K562 (cell line): Measurements from ENCODE around the gene SGPL1. TPM values are rescaled to one million over a fixed set of nuclear protein-coding genes. Genes with fewer than 3 reads are reported as not detected.

Source experiments
- ATAC-seq: fragments of 200-7000 bp; cut with Tn5 transposase; 3 replicates; pipeline ENCODE4 v1.9.1; 2020; ENCODE audit warnings: moderate library complexity
- BruUV-seq: library from RNA; stranded (reverse); fragments of 400-500 nt; replicated peaks from 2 replicates; lab custom pipeline; 2021; lab: Mats Ljungman, UMichigan
- CTCF ChIA-PET: fragments of 300-600 bp; formaldehyde crosslinking; extraction: SDS; loops from one replicate; lab custom pipeline; 2021; ENCODE audit warnings: low intra/inter-chr PET ratio; lab: Yijun Ruan, JAX
- POLR2A ChIA-PET: fragments of 300-600, 350-650 bp; sonication (Branson Sonifier 250); formaldehyde crosslinking; extraction: SDS; loops from one replicate; lab custom pipeline; 2021; ENCODE audit warnings: antibody characterized with exemption, inconsistent platforms; lab: Yijun Ruan, JAX
- DNase-seq, 4 experiments: peaks; one replicate each; pipeline versions ENCODE4 v3.0.0 to v3.0.0-alpha.2; 2011 to 2018; ENCODE audit warnings: low spot score in 3 of 4, mixed read lengths in 3 of 4; ENCODE audit errors: extremely low read depth in 1 of 4
- FAIRE-seq: peaks from 2 replicates; lab custom pipeline; 2011; peaks lifted over from hg19 to GRCh38; lab: Jason Lieb, UNC
- H2AFZ ChIP-seq: 2 replicates; pipeline ENCODE4 v1.6.0; 2011; ENCODE audit warnings: low read depth, low read length, control low read depth, inconsistent platforms
- H3K27ac ChIP-seq: fragments of 200-600 bp; 3 replicates; pipeline ENCODE4 v1.8.0; 2011; ENCODE audit warnings: low read depth, mild to moderate bottlenecking, control low read depth, inconsistent platforms, low read length, moderate library complexity, mixed read lengths; ENCODE audit errors: extremely low read depth
- H3K27me3 ChIP-seq, 2 experiments: fragments of 300-600 bp in 1 of 2; 2 replicates in 1 of 2; 3 replicates in 1 of 2; pipeline versions ENCODE4 v1.6.0 to v1.8.0; 2011; ENCODE audit warnings: inconsistent platforms in 2 of 2, low read length in 2 of 2, mild to moderate bottlenecking in 1 of 2, mixed read lengths in 1 of 2, moderate library complexity in 1 of 2; ENCODE audit not compliant: control insufficient read depth in 2 of 2, insufficient read depth in 2 of 2
- H3K36me3 ChIP-seq: fragments of 300-600 bp; 3 replicates; pipeline ENCODE4 v1.8.0; 2011; ENCODE audit warnings: mild to moderate bottlenecking, low read length, inconsistent platforms; ENCODE audit not compliant: control insufficient read depth, insufficient read depth
- H3K4me1 ChIP-seq, 2 experiments: fragments of 200-600 bp in 1 of 2; replicated peaks in 1 of 2; 2 replicates in 1 of 2; 3 replicates in 1 of 2; pipeline versions ENCODE4 v1.5.1 to v1.8.0; 2011; ENCODE audit warnings: inconsistent platforms in 2 of 2, low read length in 2 of 2, mild to moderate bottlenecking in 1 of 2, mixed read lengths in 1 of 2, moderate library complexity in 1 of 2; ENCODE audit not compliant: control insufficient read depth in 2 of 2, insufficient read depth in 2 of 2
- H3K4me2 ChIP-seq: 2 replicates; pipeline ENCODE4 v1.6.1; 2011; ENCODE audit warnings: low read length, control low read depth, inconsistent platforms, mixed read lengths; ENCODE audit not compliant: insufficient read depth
- H3K4me3 ChIP-seq: fragments of 200-600 bp; sonication (generic), shearing (Covaris generic); 2 replicates; pipeline ENCODE4 v1.5.1; 2016; ENCODE audit warnings: control low read depth, inconsistent platforms
- H3K79me2 ChIP-seq: fragments of 200-600 bp; 3 replicates; pipeline ENCODE4 v1.8.0; 2011; ENCODE audit warnings: low read length, inconsistent platforms; ENCODE audit not compliant: control insufficient read depth, insufficient read depth
- H3K9ac ChIP-seq, 2 experiments: 2 replicates each; pipeline versions ENCODE4 v1.6.0 to v1.6.1; 2011; ENCODE audit warnings: low read depth in 2 of 2, low read length in 2 of 2, control low read depth in 1 of 2, inconsistent platforms in 1 of 2, mild to moderate bottlenecking in 1 of 2, mixed read lengths in 1 of 2; ENCODE audit not compliant: insufficient read depth in 1 of 2
- H3K9me1 ChIP-seq: one replicate; pipeline ENCODE4 v1.6.0; 2011; ENCODE audit warnings: inconsistent platforms, mild to moderate bottlenecking, low read length, moderate library complexity; ENCODE audit not compliant: control insufficient read depth, insufficient read depth
- H3K9me3 ChIP-seq: replicated peaks from 2 replicates; pipeline ENCODE4 v1.5.1; 2011; ENCODE audit warnings: low read depth, low read length, inconsistent platforms; ENCODE audit not compliant: control insufficient read depth, insufficient read depth
- H4K20me1 ChIP-seq: replicated peaks from 2 replicates; pipeline ENCODE4 v1.6.1; 2011; ENCODE audit warnings: low read length, inconsistent platforms, mixed read lengths; ENCODE audit not compliant: control insufficient read depth, insufficient read depth
- ARID1B ChIP-seq: fragments of 450-650 bp; IDR thresholded peaks from 2 replicates; pipeline ENCODE4 v1.6.1; 2016; ENCODE audit warnings: antibody characterized with exemption, mild to moderate bottlenecking, inconsistent platforms
- BRD9 ChIP-seq: fragments of 450-650 bp; IDR thresholded peaks from 2 replicates; pipeline ENCODE4 v1.6.1; 2018; ENCODE audit warnings: low read depth; ENCODE audit not compliant: partially characterized antibody
- CCNT2 ChIP-seq: IDR thresholded peaks from 2 replicates; pipeline ENCODE4 v1.6.1; 2011; ENCODE audit warnings: borderline replicate concordance, low read depth, mild to moderate bottlenecking, moderate library complexity, mixed read lengths, low read length; ENCODE audit not compliant: insufficient read length; ENCODE audit errors: extremely low read depth
- GABPA ChIP-seq: fragments of 200-800 bp; sonication (Bioruptor generic); conservative IDR thresholded peaks from 2 replicates; pipeline ENCODE4 v1.6.1; 2016; ENCODE audit warnings: low read depth, missing genetic modification characterization, missing compliant biosample characterization
- GATA2 ChIP-seq: sonication (generic); formaldehyde crosslinking; IDR thresholded peaks from 2 replicates; pipeline ENCODE4 v1.4.0; 2020; ENCODE audit warnings: mild to moderate bottlenecking, missing genetic modification reagents
- HDAC2 ChIP-seq: fragments of 450-650 bp; IDR thresholded peaks from 2 replicates; pipeline ENCODE4 v1.6.1; 2016; ENCODE audit warnings: mild to moderate bottlenecking
- KAT8 ChIP-seq: fragments of 450-650 bp; IDR thresholded peaks from 2 replicates; pipeline ENCODE4 v1.6.1; 2016; ENCODE audit warnings: low read depth, mild to moderate bottlenecking
- MBD2 ChIP-seq: sonication (generic); IDR thresholded peaks from 2 replicates; pipeline ENCODE4 v1.6.1; 2016; ENCODE audit warnings: low read depth, borderline replicate concordance
- MYC ChIP-seq, 2 experiments: fragments of 250-450 bp in 1 of 2; sonication (Bioruptor Pico) in 1 of 2; IDR thresholded peaks; 2 replicates each; pipeline versions ENCODE4 v1.5.1 to v1.6.1; 2012 to 2021; ENCODE audit warnings: low read depth in 2 of 2, borderline replicate concordance in 1 of 2, improper control_type of control experiment in 1 of 2, low read length in 1 of 2, mild to moderate bottlenecking in 1 of 2, moderate library complexity in 1 of 2
- NR2C2 ChIP-seq, 2 experiments: fragments of 200-800 bp in 1 of 2; sonication (Bioruptor generic) in 1 of 2; sonication (generic) in 1 of 2; formaldehyde crosslinking in 1 of 2; IDR thresholded peaks; 2 replicates each; pipeline versions ENCODE4 v1.6.1 to v1.8.0; 2016 to 2022; ENCODE audit warnings: mild to moderate bottlenecking in 1 of 2, missing compliant biosample characterization in 1 of 2, missing genetic modification characterization in 1 of 2, missing genetic modification reagents in 1 of 2
- RAD21 ChIP-seq, 2 experiments: fragments of 250-450 bp in 1 of 2; fragments of 450-650 bp in 1 of 2; sonication (Bioruptor Pico) in 1 of 2; formaldehyde crosslinking in 1 of 2; IDR thresholded peaks in 1 of 2; conservative IDR thresholded peaks in 1 of 2; 2 replicates each; pipeline versions ENCODE4 v1.4.0 to v1.8.0; 2020 to 2022; ENCODE audit warnings: mild to moderate bottlenecking in 2 of 2, moderate library complexity in 1 of 2
- SAFB ChIP-seq: fragments of 200-400 bp; formaldehyde crosslinking; IDR thresholded peaks from 2 replicates; pipeline ENCODE4 v1.6.1; 2017; ENCODE audit warnings: low read depth, low read length, borderline replicate concordance
- TAF9B ChIP-seq: fragments of 450-650 bp; IDR thresholded peaks from 2 replicates; pipeline ENCODE4 v1.6.1; 2018; ENCODE audit warnings: mild to moderate bottlenecking; ENCODE audit not compliant: partially characterized antibody
- TEAD4 ChIP-seq, 2 experiments: sonication (generic) in 1 of 2; formaldehyde crosslinking in 1 of 2; IDR thresholded peaks; 2 replicates each; pipeline versions ENCODE4 v1.6.1 to v1.8.0; 2012 to 2022; ENCODE audit warnings: borderline replicate concordance in 1 of 2, inconsistent platforms in 1 of 2, low read length in 1 of 2, mild to moderate bottlenecking in 1 of 2, missing genetic modification reagents in 1 of 2
- YY1 ChIP-seq, 3 experiments: IDR thresholded peaks; 2 replicates each; pipeline ENCODE4 v1.6.1; 2011; ENCODE audit warnings: low read length in 2 of 3, mild to moderate bottlenecking in 2 of 3, moderate library complexity in 2 of 3, borderline replicate concordance in 1 of 3, control low read depth in 1 of 3, low read depth in 1 of 3; ENCODE audit not compliant: insufficient read depth in 3 of 3, insufficient replicate concordance in 2 of 3, control insufficient read depth in 1 of 3, insufficient read length in 1 of 3; ENCODE audit errors: extremely low read depth in 1 of 3
- ZBTB1 ChIP-seq: sonication (generic); formaldehyde crosslinking; IDR thresholded peaks from 2 replicates; pipeline ENCODE4 v1.8.1; 2023; ENCODE audit warnings: missing genetic modification reagents, low read depth, mild to moderate bottlenecking, borderline replicate concordance
- ZNF79 ChIP-seq: fragments of 250-450 bp; sonication (Bioruptor Pico); IDR thresholded peaks from 2 replicates; pipeline ENCODE4 v1.4.0; 2020; ENCODE audit warnings: low read depth, mild to moderate bottlenecking, moderate library complexity
- WGBS: fragments of 100-300 bp; shearing (Covaris generic); methylation state at CpG from one replicate; pipeline ENCODE4 v1.1.6; 2016; ENCODE audit warnings: low coverage, mixed read lengths; ENCODE audit not compliant: insufficient coverage; ENCODE audit errors: missing lambda C conversion rate; 5-methylcytosine and 5-hydroxymethylcytosine counted together
- in situ Hi-C: fragments of 300-500 bp; cut with MboI; formaldehyde crosslinking; loops from 4 replicates; pipeline ENCODE4 v1.15.0; 2018; ENCODE audit warnings: inconsistent platforms, mixed read lengths
- intact Hi-C: fragments of 100-400 bp; cut with micrococcal nuclease; formaldehyde crosslinking; loops from 2 replicates; pipeline ENCODE4 v1.14.2; 2022
- polyA plus RNA-seq, 8 experiments: library from polyadenylated mRNA; depleted of rRNA in 4 of 8; stranded (reverse) in 5 of 8; unstranded in 3 of 8; fragments of >200 nt; fragmentation: Nextera tagmentation in 2 of 8; fragmentation: Illumina TruSeq in 1 of 8; extraction: Ambion mirVana in 2 of 8; extraction: Trizol in 1 of 8; gene quantifications; 2 replicates each; pipeline versions ENCODE4 v1.2.1 to v1.2.3, GENCODE V29; 2011 to 2014; ENCODE audit warnings: inconsistent platforms in 1 of 8, missing spikeins in 1 of 8
- total RNA-seq, 7 experiments: library from RNA; depleted of rRNA in 6 of 7; stranded (reverse); fragments of >200 nt in 6 of 7; fragmentation: Illumina TruSeq in 2 of 7; extraction: Trizol in 2 of 7; gene quantifications; 2 replicates each; pipeline versions ENCODE4 v1.2.1 to v1.2.3, GENCODE V29; 2011 to 2021; ENCODE audit warnings: low replicate concordance in 1 of 7

SGPL1 gene
- total and polyA plus RNA-seq, 9 of the 15 experiments (the other 6 are each of a cell fraction or from before 2014, with no cell fraction given), result 6.0 to 18.0 (median 8.7) TPM

- POLR2A ChIA-PET, result interaction anchor here (0.8 kb wide), 1 partner anchor 27 kb away, joined by 3 read pairs; no protein-coding TSS in a partner anchor
- Histone ChIP-seq H3K27ac (no peak overlapping the region), H3K9ac (no peak overlapping the region), H3K79me2 (no peaks in the 10 kb centered on the region), H3K9me3 (no peaks in the 10 kb centered on the region; the same call in 1 of the 2 replicates), H3K4me3 (no peak overlapping the region), H3K36me3 (peaks cover 3% of the 10 kb centered on the region; the same call in 1 of the 3 replicates), H3K9me1 (no peaks in the 10 kb centered on the region), H2AFZ (no peak overlapping the region), H3K4me2 (no peak overlapping the region), H4K20me1 (no peaks in the 10 kb centered on the region), H3K4me1 (peaks cover 0 to 18% of the 10 kb centered on the region in 2 experiments; a peak in 2 of 5 replicates), H3K27me3 (no peaks in the 10 kb centered on the region)
- BruUV-seq, result no TSS peak
- no peak for DNase-seq
- FAIRE-seq, result no peak
- intact Hi-C loops (no loop called here), in situ Hi-C loops (no loop called here)
- CTCF ChIA-PET, result no interaction called here
- 32% methylated on average over 2 of the region's 2 CpGs for WGBS
- TF ChIP-seq TAF9B, result no peak
- TF ChIP-seq GABPA, result 0 out of 2 replicates have a peak, but pooled peaks have one; percentile 30
- no peak for TF ChIP-seq ZBTB1 (CRISPR knock-in tag)
- no peak for TF ChIP-seq CCNT2
- no peak for TF ChIP-seq SAFB
- no peak for TF ChIP-seq ARID1B
- peak; percentile 53; the same call in 1 of the 2 replicates for TF ChIP-seq TEAD4 (IDR thresholded peaks at IDR 0.05; ENCODE audit: low read length)
- no peak for TF ChIP-seq TEAD4 (CRISPR knock-in tag; IDR thresholded peaks at IDR 0.05; ENCODE audit: borderline replicate concordance)
- TF ChIP-seq MBD2, result no peak
- TF ChIP-seq ZNF79, result peak; percentile 89
- TF ChIP-seq MYC (IDR thresholded peaks at IDR 0.05; ENCODE audit: low read depth, low read length), result no peak
- no peak for TF ChIP-seq MYC (CRISPR knock-in tag; IDR thresholded peaks at IDR 0.05; ENCODE audit: borderline replicate concordance, low read depth)
- TF ChIP-seq GATA2 (CRISPR knock-in tag), result 0 out of 2 replicates have a peak, but pooled peaks have one; percentile 14
- peak in 1 of 2 experiments; percentile 16; a peak in 1 of 4 replicates for TF ChIP-seq RAD21 (CRISPR knock-in tag; conservative IDR thresholded peaks at IDR 0.05 in 1 of 2, IDR thresholded peaks at IDR 0.05 in 1 of 2)
- TF ChIP-seq NR2C2 (CRISPR knock-in tag; IDR thresholded peaks at IDR 0.05), result no peak
- peak; percentile 42; the same call in 1 of the 2 replicates for TF ChIP-seq NR2C2 (tag; IDR thresholded peaks at IDR 0.05)
- TF ChIP-seq KAT8, result 0 out of 2 replicates have a peak, but pooled peaks have one; percentile 28
- peak in 1 of 3 experiments; percentile 39 for TF ChIP-seq YY1 (IDR thresholded peaks at IDR 0.05; ENCODE audit: borderline replicate concordance in 1 of 3, control insufficient read depth in 1 of 3, extremely low read depth in 1 of 3, insufficient read depth in 3 of 3, insufficient read length in 1 of 3, insufficient replicate concordance in 2 of 3, low read depth in 1 of 3, low read length in 2 of 3)
- no peak for TF ChIP-seq BRD9
- no peak for TF ChIP-seq HDAC2
- peak; percentile 26; the same call in 1 of the 3 replicates for ATAC-seq
These were observed 31.0 kb downstream of the SGPL1 start for GRCh38 chr10:70846795-70847194.
